ENCODE results near the gene DHRS4. TPM values are rescaled to one million over a fixed set of nuclear protein-coding genes. Genes with fewer than 3 reads are reported as not detected.
"Not testable (repeated sequence)": the region's sequence is repeated elsewhere in the genome, so short reads cannot be mapped to it uniquely, and the experiment has no call there.

The DHRS4 gene
- total and polyA plus RNA-seq, 2 of the 13 experiments (the other 11 are each of a cell fraction or from before 2014, with no cell fraction given), result 23.9 to 45.1 TPM

GRCh38 chr14:23988607-23989363, 35.2 kb downstream of the DHRS4 start, which contains the start of gene DHRS4L2 (continued):
- TF ChIP-seq, protein P1, sequence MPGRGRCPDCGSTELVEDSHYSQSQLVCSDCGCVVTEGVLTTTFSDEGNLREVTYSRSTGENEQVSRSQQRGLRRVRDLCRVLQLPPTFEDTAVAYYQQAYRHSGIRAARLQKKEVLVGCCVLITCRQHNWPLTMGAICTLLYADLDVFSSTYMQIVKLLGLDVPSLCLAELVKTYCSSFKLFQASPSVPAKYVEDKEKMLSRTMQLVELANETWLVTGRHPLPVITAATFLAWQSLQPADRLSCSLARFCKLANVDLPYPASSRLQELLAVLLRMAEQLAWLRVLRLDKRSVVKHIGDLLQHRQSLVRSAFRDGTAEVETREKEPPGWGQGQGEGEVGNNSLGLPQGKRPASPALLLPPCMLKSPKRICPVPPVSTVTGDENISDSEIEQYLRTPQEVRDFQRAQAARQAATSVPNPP (CRISPR knock-in tag; IDR thresholded peaks at IDR 0.05), result 0 out of 2 replicates have a peak, but pooled peaks have one; percentile 55
- TF ChIP-seq ZBTB37 (CRISPR knock-in tag; IDR thresholded peaks at IDR 0.05) (peak; percentile 70; the same call in 1 of the 2 replicates), TCF12 (CRISPR knock-in tag; IDR thresholded peaks at IDR 0.05) (peak; percentile 78), ZNF749 (CRISPR knock-in tag; IDR thresholded peaks at IDR 0.05; ENCODE audit: borderline replicate concordance) (peak; percentile 91; the same call in 1 of the 2 replicates), AKAP8 (CRISPR knock-in tag; IDR thresholded peaks at IDR 0.05) (peak; percentile 96), SP1 (CRISPR knock-in tag; IDR thresholded peaks at IDR 0.05) (peak; percentile 86), SOX13 (CRISPR knock-in tag; conservative IDR thresholded peaks at IDR 0.05 in 1 of 2, IDR thresholded peaks at IDR 0.05 in 1 of 2) (peak in 1 of 2 experiments; percentile 50; a peak in 2 of 4 replicates), ZNF777 (CRISPR knock-in tag; IDR thresholded peaks at IDR 0.05) (peak; percentile 49; the same call in 1 of the 2 replicates), KMT2B (CRISPR knock-in tag; IDR thresholded peaks at IDR 0.05) (peak; percentile 45; the same call in 1 of the 2 replicates), ZGPAT (CRISPR knock-in tag; IDR thresholded peaks at IDR 0.05) (peak; percentile 81), KLF15 (CRISPR knock-in tag; IDR thresholded peaks at IDR 0.05; ENCODE audit: borderline replicate concordance) (0 out of 2 replicates have a peak, but pooled peaks have one; percentile 38), GATAD2A (CRISPR knock-in tag; IDR thresholded peaks at IDR 0.05) (0 out of 2 replicates have a peak, but pooled peaks have one; percentile 29), KMT2A (CRISPR knock-in tag; IDR thresholded peaks at IDR 0.05) (peak; percentile 78), HIVEP1 (CRISPR knock-in tag; IDR thresholded peaks at IDR 0.05) (peak; percentile 17; the same call in 1 of the 2 replicates), SKI (IDR thresholded peaks at IDR 0.05; ENCODE audit: partially characterized antibody) (peak; percentile 84), KDM2A (CRISPR knock-in tag; IDR thresholded peaks at IDR 0.05; ENCODE audit: borderline replicate concordance, low read depth) (peak; percentile 86), E2F5 (CRISPR knock-in tag; conservative IDR thresholded peaks at IDR 0.05) (peak; percentile 94), ZFP91 (CRISPR knock-in tag; IDR thresholded peaks at IDR 0.05; ENCODE audit: borderline replicate concordance) (peak; percentile 94), HDAC2 (CRISPR knock-in tag; IDR thresholded peaks at IDR 0.05) (peak; percentile 76), HOXD1 (CRISPR knock-in tag; IDR thresholded peaks at IDR 0.05) (0 out of 2 replicates have a peak, but pooled peaks have one; percentile 29)
- TF ChIP-seq TCF12, SP1, SOX13 (IDR thresholded peaks at IDR 0.05): not testable (repeated sequence)
